Mesothelial cell of epicardium (in vitro differentiated cells): ENCODE measurements around the gene FRMD5. TPM values are rescaled to one million over a fixed set of nuclear protein-coding genes. Genes with fewer than 3 reads are reported as not detected.
A peak's percentile ranks its signal among the peaks of the same experiment; 100 is the strongest.

Source experiments
- DNase-seq, 2 experiments: peaks; one replicate each; pipeline ENCODE4 v3.0.0; 2021; ENCODE audit warnings: low spot score in 2 of 2; ENCODE audit not compliant: unreplicated experiment in 2 of 2
- H3K27ac Mint-ChIP-seq: 2 replicates; pipeline ENCODE4 v1.8.0; 2021; ENCODE audit warnings: mixed read lengths
- H3K27me3 Mint-ChIP-seq: 2 replicates; pipeline ENCODE4 v1.8.0; 2021; ENCODE audit warnings: low read depth, mixed read lengths
- H3K36me3 Mint-ChIP-seq: 2 replicates; pipeline ENCODE4 v1.8.0; 2021; ENCODE audit warnings: mixed read lengths
- H3K4me1 Mint-ChIP-seq: 2 replicates; pipeline ENCODE4 v1.8.0; 2021; ENCODE audit warnings: mixed read lengths
- H3K4me3 Mint-ChIP-seq: 2 replicates; pipeline ENCODE4 v1.8.0; 2021; ENCODE audit warnings: mild to moderate bottlenecking, moderate library complexity, mixed read lengths
- H3K9me3 Mint-ChIP-seq: 2 replicates; pipeline ENCODE4 v1.8.0; 2021; ENCODE audit warnings: mixed read lengths
- total RNA-seq: library from RNA; stranded (reverse); gene quantifications from 3 replicates; pipeline ENCODE4 v1.2.1, GENCODE V29; 2021
- TF ChIP-seq, protein P1 (sequence below): fragments of 200-600 bp; sonication (generic); IDR thresholded peaks from one replicate; pipeline ENCODE4 v1.5.0; 2021; ENCODE audit warnings: antibody characterized with exemption; ENCODE audit not compliant: unreplicated experiment

The FRMD5 gene
- total RNA-seq, 1 donor from 2014 or later = 2.5 TPM

DNA sequence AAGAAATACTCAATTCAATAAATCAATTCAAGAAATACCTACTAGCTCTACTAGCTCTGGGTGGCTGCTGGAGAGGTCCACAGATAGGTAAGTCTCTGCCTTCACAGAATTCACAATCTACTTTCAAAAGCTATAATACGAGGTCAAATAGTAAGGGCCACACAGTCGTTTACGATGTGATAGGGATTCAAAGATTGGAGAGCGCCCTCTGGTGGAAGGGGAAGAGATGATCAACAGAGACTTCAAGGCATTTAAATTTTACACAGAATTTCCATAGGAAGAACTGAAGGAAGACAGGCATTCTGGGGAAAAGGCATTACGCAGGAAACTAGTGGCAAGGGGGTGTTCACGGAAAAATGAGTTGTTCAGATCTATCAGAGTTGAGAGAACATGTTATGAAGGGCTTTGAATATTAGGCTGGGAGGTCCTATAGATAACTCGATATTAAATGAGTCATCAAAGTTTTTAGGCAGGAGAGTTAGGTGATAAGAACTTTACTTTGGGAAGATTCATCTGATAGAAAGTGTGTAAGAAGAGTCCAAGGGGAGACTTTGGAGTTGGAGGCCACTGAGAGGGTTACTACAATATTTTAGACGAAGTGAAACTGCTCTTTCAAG lies 128.8 kb downstream of the FRMD5 start:
- no peak for DNase-seq
- Mint-ChIP-seq H3K27me3 (peaks cover 5% of the 10 kb centered on the region), H3K4me1 (no peaks in the 10 kb centered on the region), H3K4me3 (no peak overlapping the region), H3K27ac (no peak overlapping the region), H3K36me3 (no peaks in the 10 kb centered on the region), H3K9me3 (no peaks in the 10 kb centered on the region)
- TF ChIP-seq, protein P1, sequence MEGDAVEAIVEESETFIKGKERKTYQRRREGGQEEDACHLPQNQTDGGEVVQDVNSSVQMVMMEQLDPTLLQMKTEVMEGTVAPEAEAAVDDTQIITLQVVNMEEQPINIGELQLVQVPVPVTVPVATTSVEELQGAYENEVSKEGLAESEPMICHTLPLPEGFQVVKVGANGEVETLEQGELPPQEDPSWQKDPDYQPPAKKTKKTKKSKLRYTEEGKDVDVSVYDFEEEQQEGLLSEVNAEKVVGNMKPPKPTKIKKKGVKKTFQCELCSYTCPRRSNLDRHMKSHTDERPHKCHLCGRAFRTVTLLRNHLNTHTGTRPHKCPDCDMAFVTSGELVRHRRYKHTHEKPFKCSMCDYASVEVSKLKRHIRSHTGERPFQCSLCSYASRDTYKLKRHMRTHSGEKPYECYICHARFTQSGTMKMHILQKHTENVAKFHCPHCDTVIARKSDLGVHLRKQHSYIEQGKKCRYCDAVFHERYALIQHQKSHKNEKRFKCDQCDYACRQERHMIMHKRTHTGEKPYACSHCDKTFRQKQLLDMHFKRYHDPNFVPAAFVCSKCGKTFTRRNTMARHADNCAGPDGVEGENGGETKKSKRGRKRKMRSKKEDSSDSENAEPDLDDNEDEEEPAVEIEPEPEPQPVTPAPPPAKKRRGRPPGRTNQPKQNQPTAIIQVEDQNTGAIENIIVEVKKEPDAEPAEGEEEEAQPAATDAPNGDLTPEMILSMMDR = peak; percentile 71

DNA sequence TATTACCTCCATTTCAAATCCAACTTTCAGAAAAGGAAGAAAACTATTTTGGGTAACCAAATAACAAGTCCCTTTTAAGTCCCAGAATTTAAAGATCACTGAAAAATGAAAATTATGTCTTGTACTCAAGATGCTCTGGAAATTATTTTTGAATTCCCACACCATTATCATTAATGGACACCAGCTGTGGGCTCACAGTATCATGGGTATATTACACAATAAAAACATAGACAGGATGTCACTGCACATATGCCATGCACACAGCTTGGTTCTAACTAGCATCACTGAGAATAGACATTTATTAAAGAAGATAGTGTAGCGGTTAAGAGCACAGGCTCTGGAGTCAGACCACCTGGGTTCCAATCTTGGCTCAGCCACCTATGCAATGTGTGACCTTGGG lies 130.4 kb downstream of the FRMD5 start:
- H3K4me1 Mint-ChIP-seq = peaks cover 9% of the 10 kb centered on the region
- TF ChIP-seq, protein P1 = no peak
- peaks cover 5% of the 10 kb centered on the region for H3K27me3 Mint-ChIP-seq
- no peak overlapping the region for H3K27ac Mint-ChIP-seq
- DNase-seq = no peak
- no peaks in the 10 kb centered on the region for H3K36me3 Mint-ChIP-seq
- H3K9me3 Mint-ChIP-seq = no peaks in the 10 kb centered on the region
- no peak overlapping the region for H3K4me3 Mint-ChIP-seq

GRCh38 chr15:44058126-44058525 lies 136.9 kb downstream of the FRMD5 start:
- H3K4me1 Mint-ChIP-seq = peaks cover 9% of the 10 kb centered on the region
- H3K9me3 Mint-ChIP-seq = peaks cover 4% of the 10 kb centered on the region
- no peaks in the 10 kb centered on the region for H3K36me3 Mint-ChIP-seq
- H3K27ac Mint-ChIP-seq = no peak overlapping the region
- H3K4me3 Mint-ChIP-seq = no peak overlapping the region
- TF ChIP-seq, protein P1 = no peak
- no peak for DNase-seq
- peaks cover 7% of the 10 kb centered on the region for H3K27me3 Mint-ChIP-seq

- Mint-ChIP-seq H3K36me3 (no peaks in the 10 kb centered on the region), H3K27me3 (peaks cover 13% of the 10 kb centered on the region), H3K9me3 (peaks cover 12% of the 10 kb centered on the region), H3K4me1 (no peaks in the 10 kb centered on the region), H3K4me3 (no peak overlapping the region), H3K27ac (no peak overlapping the region)
- TF ChIP-seq, protein P1 = no peak
- DNase-seq = no peak
These were observed 149.4 kb downstream of the FRMD5 start for GRCh38 chr15:44045661-44046060.

DNA sequence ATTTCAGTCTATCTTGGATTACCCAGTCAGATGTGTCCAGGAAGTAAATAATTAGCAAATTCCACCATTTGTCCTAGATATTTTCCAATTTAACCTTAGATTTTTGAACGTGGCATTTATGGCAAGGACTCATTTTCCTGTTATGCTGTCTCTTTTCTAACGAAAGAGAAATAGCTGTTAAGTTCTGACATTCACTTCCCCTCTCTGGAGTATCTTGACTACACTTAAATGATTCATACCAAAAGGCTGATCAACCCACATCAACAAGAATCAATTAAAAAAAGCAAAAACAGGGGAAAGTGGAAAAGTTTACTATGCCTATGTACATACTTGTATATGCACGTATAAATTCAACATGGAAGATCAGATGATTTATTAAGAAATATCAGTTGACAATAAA lies 149.9 kb downstream of the FRMD5 start:
- H3K9me3 Mint-ChIP-seq = peaks cover 15% of the 10 kb centered on the region
- no peaks in the 10 kb centered on the region for H3K36me3 Mint-ChIP-seq
- TF ChIP-seq, protein P1 = no peak
- H3K27ac Mint-ChIP-seq = no peak overlapping the region
- no peak for DNase-seq
- H3K4me1 Mint-ChIP-seq = no peaks in the 10 kb centered on the region
- no peak overlapping the region for H3K4me3 Mint-ChIP-seq
- peaks cover 15% of the 10 kb centered on the region for H3K27me3 Mint-ChIP-seq
